Measurements from ENCODE around the gene TGFB1I1. TPM values are rescaled to one million over a fixed set of nuclear protein-coding genes. Genes with fewer than 3 reads are reported as not detected.
"Not testable (repeated sequence)": the region's sequence is repeated elsewhere in the genome, so short reads cannot be mapped to it uniquely, and the experiment has no call there.

TGFB1I1 gene
- total and polyA plus RNA-seq, 4 experiments from 2014 or later: 0.42 to 0.57 (median 0.49) TPM; not detected in 1

GRCh38 chr16:31517800-31518402 is 45.9 kb downstream of the TGFB1I1 start:
- H3K36me3 Mint-ChIP-seq: peaks cover 0 to 10% of the 10 kb centered on the region in 2 donors
- no peak overlapping the region for H3K4me3 ChIP-seq (ENCODE audit: low read length in 2 of 2)
- H3K27ac ChIP-seq (ENCODE audit: low read depth, low read length): no peak overlapping the region
- H3K36me3 ChIP-seq (ENCODE audit: insufficient read depth, low read length): no peaks in the 10 kb centered on the region
- no peaks in the 10 kb centered on the region for H3K9me3 ChIP-seq (ENCODE audit: control insufficient read depth in 1 of 2, low read length in 2 of 2)
- peaks cover 0 to 14% (median 8%) of the 10 kb centered on the region in 8 donors for H3K9me3 Mint-ChIP-seq
- no peaks in the 10 kb centered on the region for H3K4me1 ChIP-seq (ENCODE audit: insufficient read depth, low read length)
- ChIA-PET CTCF (ENCODE audit: partially characterized antibody) (no interaction called here), POLR2A (ENCODE audit: partially characterized antibody) (no interaction called here)
- no peaks in the 10 kb centered on the region for H3K27me3 ChIP-seq (ENCODE audit: insufficient read depth, low read length)
- peaks cover 0 to under 1% (median 0%) of the 10 kb centered on the region in 4 donors for H3K4me1 Mint-ChIP-seq
- no peak overlapping the region for H3K27ac Mint-ChIP-seq
- peaks cover 0 to 8% of the 10 kb centered on the region in 2 donors for H3K27me3 Mint-ChIP-seq
- intact Hi-C loops (cut with micrococcal nuclease): no loop called here
- no peak overlapping the region for H3K4me3 Mint-ChIP-seq
- no peak for DNase-seq

- H3K4me3 ChIP-seq (ENCODE audit: low read length in 2 of 2): no peak overlapping the region
- Mint-ChIP-seq H3K4me1 (no peaks in the 10 kb centered on the region), H3K27ac (no peak overlapping the region), H3K9me3 (peaks cover 0 to 14% (median 8%) of the 10 kb centered on the region in 8 donors), H3K27me3 (peaks cover 0 to 8% of the 10 kb centered on the region in 2 donors), H3K36me3 (peaks cover 0 to 10% of the 10 kb centered on the region in 2 donors), H3K4me3 (no peak overlapping the region)
- H3K27me3 ChIP-seq (ENCODE audit: insufficient read depth, low read length): no peaks in the 10 kb centered on the region
- intact Hi-C loops (cut with micrococcal nuclease): no loop called here
- H3K36me3 ChIP-seq (ENCODE audit: insufficient read depth, low read length): no peaks in the 10 kb centered on the region
- CTCF ChIA-PET (ENCODE audit: partially characterized antibody): no interaction called here
- no peaks in the 10 kb centered on the region for H3K9me3 ChIP-seq (ENCODE audit: control insufficient read depth in 1 of 2, low read length in 2 of 2)
- POLR2A ChIA-PET (ENCODE audit: partially characterized antibody): no interaction called here
- DNase-seq: no peak
- H3K27ac ChIP-seq (ENCODE audit: low read depth, low read length): no peak overlapping the region
- H3K4me1 ChIP-seq (ENCODE audit: insufficient read depth, low read length): no peaks in the 10 kb centered on the region
These were observed 47.9 kb downstream of the TGFB1I1 start for GRCh38 chr16:31519759-31520431.

- intact Hi-C loops (cut with micrococcal nuclease): no loop called here
- Mint-ChIP-seq H3K4me3 (no peak overlapping the region), H3K9me3 (peaks cover 0 to 14% (median 8%) of the 10 kb centered on the region in 8 donors), H3K27me3 (peaks cover 0 to 6% of the 10 kb centered on the region in 2 donors), H3K4me1 (no peaks in the 10 kb centered on the region), H3K27ac (no peak overlapping the region), H3K36me3 (peaks cover 0 to 10% of the 10 kb centered on the region in 2 donors)
- Histone ChIP-seq H3K4me3 (ENCODE audit: low read length in 2 of 2) (no peak overlapping the region), H3K27me3 (ENCODE audit: insufficient read depth, low read length) (no peaks in the 10 kb centered on the region), H3K36me3 (ENCODE audit: insufficient read depth, low read length) (no peaks in the 10 kb centered on the region), H3K4me1 (ENCODE audit: insufficient read depth, low read length) (no peaks in the 10 kb centered on the region), H3K9me3 (ENCODE audit: control insufficient read depth in 1 of 2, low read length in 2 of 2) (no peaks in the 10 kb centered on the region), H3K27ac (ENCODE audit: low read depth, low read length) (no peak overlapping the region)
- CTCF ChIA-PET (ENCODE audit: partially characterized antibody): interaction anchor here (0.7 kb wide), 1 partner anchor 190 kb away, joined by 3 read pairs; no protein-coding TSS in a partner anchor
- no peak for DNase-seq
- POLR2A ChIA-PET (ENCODE audit: partially characterized antibody): no interaction called here
These were observed 49.4 kb downstream of the TGFB1I1 start for GRCh38 chr16:31521368-31521767.

GRCh38 chr16:31522071-31522470 is 50.1 kb downstream of the TGFB1I1 start:
- no peaks in the 10 kb centered on the region for H3K4me1 ChIP-seq (ENCODE audit: insufficient read depth, low read length)
- POLR2A ChIA-PET (ENCODE audit: partially characterized antibody): no interaction called here
- peaks cover 0 to 3% of the 10 kb centered on the region in 2 donors for H3K27me3 Mint-ChIP-seq
- no peak overlapping the region for H3K27ac Mint-ChIP-seq
- DNase-seq: no peak
- no peaks in the 10 kb centered on the region for H3K4me1 Mint-ChIP-seq
- H3K36me3 ChIP-seq (ENCODE audit: insufficient read depth, low read length): no peaks in the 10 kb centered on the region
- peaks cover 0 to 8% of the 10 kb centered on the region in 2 donors for H3K36me3 Mint-ChIP-seq
- peaks cover 0 to 12% (median 7%) of the 10 kb centered on the region in 8 donors for H3K9me3 Mint-ChIP-seq
- H3K9me3 ChIP-seq (ENCODE audit: control insufficient read depth in 1 of 2, low read length in 2 of 2): no peaks in the 10 kb centered on the region
- H3K27me3 ChIP-seq (ENCODE audit: insufficient read depth, low read length): no peaks in the 10 kb centered on the region
- intact Hi-C loops (cut with micrococcal nuclease): no loop called here
- no peak overlapping the region for H3K27ac ChIP-seq (ENCODE audit: low read depth, low read length)
- H3K4me3 Mint-ChIP-seq: no peak overlapping the region
- H3K4me3 ChIP-seq (ENCODE audit: low read length in 2 of 2): no peak overlapping the region
- CTCF ChIA-PET (ENCODE audit: partially characterized antibody): interaction anchor here (0.7 kb wide), 1 partner anchor 189 kb away, joined by 3 read pairs; no protein-coding TSS in a partner anchor

- DNase-seq; H3K4me1 Mint-ChIP-seq; H3K36me3 ChIP-seq (ENCODE audit: insufficient read depth, low read length); H3K27me3 ChIP-seq (ENCODE audit: insufficient read depth, low read length); H3K27me3 Mint-ChIP-seq; H3K4me3 ChIP-seq (ENCODE audit: low read length in 2 of 2); H3K27ac Mint-ChIP-seq; H3K9me3 Mint-ChIP-seq; intact Hi-C loops (cut with micrococcal nuclease); H3K4me1 ChIP-seq (ENCODE audit: insufficient read depth, low read length); H3K4me3 Mint-ChIP-seq; H3K27ac ChIP-seq (ENCODE audit: low read depth, low read length); H3K36me3 Mint-ChIP-seq; H3K9me3 ChIP-seq (ENCODE audit: control insufficient read depth in 1 of 2, low read length in 2 of 2); CTCF ChIA-PET (ENCODE audit: partially characterized antibody); POLR2A ChIA-PET (ENCODE audit: partially characterized antibody): not testable (repeated sequence)
These were observed 51.8 kb downstream of the TGFB1I1 start for GRCh38 chr16:31523768-31524167.

GRCh38 chr16:31525113-31525512 is 53.2 kb downstream of the TGFB1I1 start:
- no peaks in the 10 kb centered on the region for H3K9me3 Mint-ChIP-seq
- no peak overlapping the region for H3K4me3 ChIP-seq (ENCODE audit: low read length in 2 of 2)
- intact Hi-C loops (cut with micrococcal nuclease): no loop called here
- no peak for DNase-seq
- H3K36me3 Mint-ChIP-seq: no peaks in the 10 kb centered on the region
- CTCF ChIA-PET (ENCODE audit: partially characterized antibody): no interaction called here
- H3K27me3 Mint-ChIP-seq: peaks cover 12 to 14% of the 10 kb centered on the region in 2 donors
- no peaks in the 10 kb centered on the region for H3K4me1 ChIP-seq (ENCODE audit: insufficient read depth, low read length)
- H3K27ac ChIP-seq (ENCODE audit: low read depth, low read length): no peak overlapping the region
- H3K36me3 ChIP-seq (ENCODE audit: insufficient read depth, low read length): no peaks in the 10 kb centered on the region
- peaks cover 11% of the 10 kb centered on the region for H3K27me3 ChIP-seq (ENCODE audit: insufficient read depth, low read length)
- H3K9me3 ChIP-seq (ENCODE audit: control insufficient read depth in 1 of 2, low read length in 2 of 2): no peaks in the 10 kb centered on the region
- H3K4me3 Mint-ChIP-seq: no peak overlapping the region
- H3K4me1 Mint-ChIP-seq: peaks cover 0 to 10% (median 5%) of the 10 kb centered on the region in 4 donors
- POLR2A ChIA-PET (ENCODE audit: partially characterized antibody): no interaction called here
- no peak overlapping the region for H3K27ac Mint-ChIP-seq

Data from CD4-positive, alpha-beta memory T cell (primary cell).